Measurements from ENCODE around the gene CHSY3. TPM values are rescaled to one million over a fixed set of nuclear protein-coding genes. Genes with fewer than 3 reads are reported as not detected.

Gene CHSY3
- total RNA-seq, 1 donor from 2014 or later: 0.85 TPM

DNA sequence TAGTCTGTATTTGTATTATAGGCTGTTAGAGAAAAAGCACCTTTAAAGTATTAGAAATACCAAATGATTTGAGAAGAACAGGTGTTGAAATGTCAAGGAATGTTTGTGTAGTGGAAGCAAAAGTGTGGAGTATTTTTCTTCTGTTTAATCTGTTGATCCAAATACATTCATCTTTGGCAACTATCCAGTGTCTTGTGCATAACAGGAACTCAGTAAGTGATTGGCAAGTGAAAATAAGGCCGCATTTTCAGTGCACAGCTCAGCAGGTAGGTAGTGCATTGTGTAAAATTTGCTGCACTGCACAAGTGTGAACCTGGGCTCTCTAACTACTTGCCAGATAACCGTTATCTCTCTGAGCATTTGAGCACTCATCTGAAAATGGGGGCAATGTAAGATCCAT, 61.8 kb downstream of the CHSY3 start:
- H3K4me1 ChIP-seq: no peaks in the 10 kb centered on the region
- intact Hi-C loops (cut with micrococcal nuclease): no loop called here
- no peak overlapping the region for H3K4me3 ChIP-seq
- no peaks in the 10 kb centered on the region for H3K27me3 ChIP-seq (ENCODE audit: low read depth)
- no peaks in the 10 kb centered on the region for H3K9me3 ChIP-seq (replicated peaks)
- TF ChIP-seq, protein P1, sequence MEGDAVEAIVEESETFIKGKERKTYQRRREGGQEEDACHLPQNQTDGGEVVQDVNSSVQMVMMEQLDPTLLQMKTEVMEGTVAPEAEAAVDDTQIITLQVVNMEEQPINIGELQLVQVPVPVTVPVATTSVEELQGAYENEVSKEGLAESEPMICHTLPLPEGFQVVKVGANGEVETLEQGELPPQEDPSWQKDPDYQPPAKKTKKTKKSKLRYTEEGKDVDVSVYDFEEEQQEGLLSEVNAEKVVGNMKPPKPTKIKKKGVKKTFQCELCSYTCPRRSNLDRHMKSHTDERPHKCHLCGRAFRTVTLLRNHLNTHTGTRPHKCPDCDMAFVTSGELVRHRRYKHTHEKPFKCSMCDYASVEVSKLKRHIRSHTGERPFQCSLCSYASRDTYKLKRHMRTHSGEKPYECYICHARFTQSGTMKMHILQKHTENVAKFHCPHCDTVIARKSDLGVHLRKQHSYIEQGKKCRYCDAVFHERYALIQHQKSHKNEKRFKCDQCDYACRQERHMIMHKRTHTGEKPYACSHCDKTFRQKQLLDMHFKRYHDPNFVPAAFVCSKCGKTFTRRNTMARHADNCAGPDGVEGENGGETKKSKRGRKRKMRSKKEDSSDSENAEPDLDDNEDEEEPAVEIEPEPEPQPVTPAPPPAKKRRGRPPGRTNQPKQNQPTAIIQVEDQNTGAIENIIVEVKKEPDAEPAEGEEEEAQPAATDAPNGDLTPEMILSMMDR (IDR thresholded peaks at IDR 0.05; ENCODE audit: borderline replicate concordance): no peak
- no peak for DNase-seq
- no peaks in the 10 kb centered on the region for H3K36me3 ChIP-seq
- H3K27ac ChIP-seq (replicated peaks): no peak overlapping the region

DNA sequence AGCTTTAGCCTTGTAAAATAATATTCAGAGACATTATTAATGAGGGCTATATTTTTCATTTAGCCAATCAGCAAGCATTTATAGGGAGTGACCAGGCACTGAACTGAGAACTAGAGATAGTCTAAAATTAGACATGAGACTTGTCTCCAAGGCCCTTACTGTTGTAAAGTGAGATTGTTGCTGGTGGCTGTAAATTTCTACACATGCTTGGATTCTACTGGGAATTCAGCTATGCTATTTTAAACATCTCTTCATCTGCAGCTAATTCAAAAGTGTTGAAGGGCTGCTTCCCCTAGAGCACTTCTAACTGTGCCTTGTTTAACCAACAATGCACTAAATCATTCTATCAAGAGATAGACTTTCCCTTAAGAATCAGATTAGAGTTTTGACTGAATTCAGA, 67.4 kb downstream of the CHSY3 start:
- no peaks in the 10 kb centered on the region for H3K27me3 ChIP-seq (ENCODE audit: low read depth)
- intact Hi-C loops (cut with micrococcal nuclease): no loop called here
- no peak for DNase-seq
- H3K4me1 ChIP-seq: no peaks in the 10 kb centered on the region
- no peak overlapping the region for H3K27ac ChIP-seq (replicated peaks)
- TF ChIP-seq, protein P1 (IDR thresholded peaks at IDR 0.05; ENCODE audit: borderline replicate concordance): no peak
- no peaks in the 10 kb centered on the region for H3K9me3 ChIP-seq (replicated peaks)
- no peaks in the 10 kb centered on the region for H3K36me3 ChIP-seq
- H3K4me3 ChIP-seq: no peak overlapping the region

DNA sequence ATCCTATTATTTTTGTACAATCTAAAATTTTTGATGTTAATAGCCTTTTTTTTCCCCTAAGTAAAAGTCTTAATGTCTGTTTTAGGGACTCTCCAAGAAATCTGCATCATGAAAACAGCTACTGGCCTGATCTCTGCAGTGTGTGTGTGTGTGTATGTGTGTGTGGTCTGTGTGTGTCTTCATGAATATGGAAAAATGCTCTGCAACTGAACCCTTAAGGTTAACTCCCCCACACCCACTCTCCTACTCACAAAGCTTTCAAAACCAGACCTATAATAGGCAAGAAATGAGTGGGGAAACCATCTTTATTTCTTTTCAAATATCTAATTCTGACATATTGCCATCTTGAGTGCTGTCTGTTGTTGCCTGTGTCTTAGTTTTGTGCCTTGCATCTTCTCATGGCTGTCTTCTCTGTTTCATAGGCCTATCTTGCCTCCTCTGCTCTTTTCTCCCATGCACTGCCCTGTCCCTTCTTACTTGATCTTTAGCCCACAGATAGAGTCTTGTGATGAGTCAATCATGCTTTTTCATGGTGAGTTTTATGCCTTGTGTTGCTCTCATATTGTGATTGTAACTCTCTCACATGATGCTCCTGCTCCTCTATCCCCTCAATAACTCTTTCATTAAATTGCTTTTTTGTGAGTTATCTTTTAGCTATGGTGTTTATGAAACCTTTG, 68.3 kb downstream of the CHSY3 start:
- no peaks in the 10 kb centered on the region for H3K4me1 ChIP-seq

DNA sequence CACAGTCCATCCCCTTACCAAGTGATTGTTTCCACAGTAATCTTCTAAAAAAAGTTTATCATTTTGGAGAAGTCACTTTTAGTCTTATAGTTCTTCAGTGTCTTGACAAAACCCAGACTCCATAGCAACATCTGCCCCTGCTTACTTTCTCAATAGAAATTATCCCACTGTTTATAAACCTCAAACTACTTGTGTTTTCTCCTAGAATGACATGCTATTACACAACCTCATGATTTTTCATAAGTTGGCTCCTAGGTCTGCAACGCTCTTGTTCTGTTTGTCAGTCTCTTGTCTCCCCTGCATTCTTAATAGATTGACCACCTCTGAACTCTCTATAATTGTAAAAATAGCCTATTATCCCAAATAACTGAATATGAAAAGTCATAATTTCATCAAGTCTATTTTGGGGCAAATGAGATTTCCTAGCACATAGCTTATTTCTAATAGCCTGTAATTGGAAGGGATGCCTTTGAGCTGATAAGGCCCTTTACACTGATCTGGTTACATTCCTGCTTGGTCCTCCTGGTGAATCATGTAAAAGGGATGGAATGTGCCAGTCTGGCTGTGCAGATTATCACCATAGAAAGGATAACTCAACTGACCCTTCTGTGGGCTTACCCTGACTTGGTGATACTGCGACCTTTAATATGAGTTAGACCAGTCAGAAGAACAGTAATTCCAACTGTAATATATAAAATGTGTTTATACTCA, 69.6 kb downstream of the CHSY3 start:
- no peaks in the 10 kb centered on the region for H3K4me1 ChIP-seq
- no peak overlapping the region for H3K27ac ChIP-seq (replicated peaks)
- no peaks in the 10 kb centered on the region for H3K36me3 ChIP-seq
- H3K9me3 ChIP-seq (replicated peaks): no peaks in the 10 kb centered on the region
- no peaks in the 10 kb centered on the region for H3K27me3 ChIP-seq (ENCODE audit: low read depth)
- no peak overlapping the region for H3K4me3 ChIP-seq
- TF ChIP-seq, protein P1 (IDR thresholded peaks at IDR 0.05; ENCODE audit: borderline replicate concordance): no peak
- DNase-seq: no peak
- intact Hi-C loops (cut with micrococcal nuclease): no loop called here

More for the DNA sequence above, 68.3 kb downstream of the CHSY3 start:
- H3K27me3 ChIP-seq (ENCODE audit: low read depth): no peaks in the 10 kb centered on the region
- intact Hi-C loops (cut with micrococcal nuclease): no loop called here
- no peak overlapping the region for H3K4me3 ChIP-seq
- no peaks in the 10 kb centered on the region for H3K9me3 ChIP-seq (replicated peaks)
- no peak for DNase-seq
- no peaks in the 10 kb centered on the region for H3K36me3 ChIP-seq
- TF ChIP-seq, protein P1 (IDR thresholded peaks at IDR 0.05; ENCODE audit: borderline replicate concordance): no peak
- H3K27ac ChIP-seq (replicated peaks): no peak overlapping the region

DNA sequence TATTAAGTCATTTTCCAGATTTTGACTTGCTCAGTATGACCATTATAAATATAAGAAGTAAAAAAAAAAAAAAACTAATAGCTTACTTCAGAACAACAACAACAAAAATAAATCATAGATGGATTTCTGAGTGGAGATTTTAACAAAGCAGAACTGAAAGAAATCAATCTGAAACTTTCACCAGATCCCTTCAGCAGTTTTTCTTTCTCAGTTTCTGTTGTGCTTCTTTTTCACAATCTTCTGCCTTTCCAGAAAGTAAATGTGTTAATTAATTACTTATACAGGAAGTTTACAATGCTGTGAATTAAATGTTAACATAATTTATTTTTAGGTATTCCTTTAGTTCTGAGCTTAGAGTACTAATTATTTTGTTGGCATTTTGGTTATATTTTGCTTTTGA, 73.5 kb downstream of the CHSY3 start:
- H3K4me3 ChIP-seq: no peak overlapping the region
- no peaks in the 10 kb centered on the region for H3K27me3 ChIP-seq (ENCODE audit: low read depth)
- TF ChIP-seq, protein P1 (IDR thresholded peaks at IDR 0.05; ENCODE audit: borderline replicate concordance): no peak
- no peak for DNase-seq
- H3K4me1 ChIP-seq: no peaks in the 10 kb centered on the region
- peaks cover 17% of the 10 kb centered on the region for H3K9me3 ChIP-seq (replicated peaks)
- H3K36me3 ChIP-seq: no peaks in the 10 kb centered on the region
- intact Hi-C loops (cut with micrococcal nuclease): no loop called here
- no peak overlapping the region for H3K27ac ChIP-seq (replicated peaks)
